OCI-LY7 (cell line): ENCODE data around the gene BTNL8.

Experiments used
- EZH2phosphoT487 ChIP-seq: fragments of 200-600 bp; sonication (generic); IDR thresholded peaks from 2 replicates; pipeline ENCODE4 v1.6.1; 2018; ENCODE audit warnings: low read depth, borderline replicate concordance, mild to moderate bottlenecking, mixed run types, antibody characterized with exemption, low read length, moderate library complexity, mixed read lengths
- TF ChIP-seq, protein P1 (sequence below): fragments of 200-600 bp; sonication (generic); conservative IDR thresholded peaks from 2 replicates; pipeline ENCODE4 v1.5.1; 2014; ENCODE audit warnings: mild to moderate bottlenecking, antibody characterized with exemption, low read length, moderate library complexity, mixed read lengths

GRCh38 chr5:180990882-180991242 is 91.9 kb downstream of the BTNL8 start:
- TF ChIP-seq, protein P1, sequence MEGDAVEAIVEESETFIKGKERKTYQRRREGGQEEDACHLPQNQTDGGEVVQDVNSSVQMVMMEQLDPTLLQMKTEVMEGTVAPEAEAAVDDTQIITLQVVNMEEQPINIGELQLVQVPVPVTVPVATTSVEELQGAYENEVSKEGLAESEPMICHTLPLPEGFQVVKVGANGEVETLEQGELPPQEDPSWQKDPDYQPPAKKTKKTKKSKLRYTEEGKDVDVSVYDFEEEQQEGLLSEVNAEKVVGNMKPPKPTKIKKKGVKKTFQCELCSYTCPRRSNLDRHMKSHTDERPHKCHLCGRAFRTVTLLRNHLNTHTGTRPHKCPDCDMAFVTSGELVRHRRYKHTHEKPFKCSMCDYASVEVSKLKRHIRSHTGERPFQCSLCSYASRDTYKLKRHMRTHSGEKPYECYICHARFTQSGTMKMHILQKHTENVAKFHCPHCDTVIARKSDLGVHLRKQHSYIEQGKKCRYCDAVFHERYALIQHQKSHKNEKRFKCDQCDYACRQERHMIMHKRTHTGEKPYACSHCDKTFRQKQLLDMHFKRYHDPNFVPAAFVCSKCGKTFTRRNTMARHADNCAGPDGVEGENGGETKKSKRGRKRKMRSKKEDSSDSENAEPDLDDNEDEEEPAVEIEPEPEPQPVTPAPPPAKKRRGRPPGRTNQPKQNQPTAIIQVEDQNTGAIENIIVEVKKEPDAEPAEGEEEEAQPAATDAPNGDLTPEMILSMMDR, result no peak
- TF ChIP-seq EZH2phosphoT487, result no peak
